MG63 (cell line): ENCODE measurements around the gene PXYLP1. TPM values are rescaled to one million over a fixed set of nuclear protein-coding genes. Genes with fewer than 3 reads are reported as not detected.

Experiments used
- DNase-seq: peaks from one replicate; pipeline ENCODE4 v3.0.0-alpha.2; 2020
- H3K27me3 ChIP-seq: fragments of 250-450 bp; sonication (Bioruptor Pico); 2 replicates; pipeline ENCODE4 v1.5.1; 2020; ENCODE audit warnings: mild to moderate bottlenecking, moderate library complexity
- H3K36me3 ChIP-seq: fragments of 250-450 bp; sonication (Bioruptor Pico); 2 replicates; pipeline ENCODE4 v1.5.1; 2020; ENCODE audit warnings: mild to moderate bottlenecking, moderate library complexity
- H3K4me3 ChIP-seq: fragments of 250-450 bp; sonication (Bioruptor Pico); 2 replicates; pipeline ENCODE4 v1.5.1; 2020; ENCODE audit warnings: mild to moderate bottlenecking, moderate library complexity
- H3K9me3 ChIP-seq: fragments of 250-450 bp; sonication (Bioruptor Pico); 2 replicates; pipeline ENCODE4 v1.5.1; 2020; ENCODE audit warnings: mild to moderate bottlenecking, moderate library complexity
- total RNA-seq: library from RNA; depleted of rRNA; stranded (reverse); fragments of >200 nt; shearing (Covaris generic); gene quantifications from 2 replicates; pipeline ENCODE4 v1.2.3, GENCODE V29; 2014; ENCODE audit warnings: low replicate concordance; rRNA removed

Gene PXYLP1
- total RNA-seq, 1 experiment from 2014 or later: 39.1 TPM

DNA sequence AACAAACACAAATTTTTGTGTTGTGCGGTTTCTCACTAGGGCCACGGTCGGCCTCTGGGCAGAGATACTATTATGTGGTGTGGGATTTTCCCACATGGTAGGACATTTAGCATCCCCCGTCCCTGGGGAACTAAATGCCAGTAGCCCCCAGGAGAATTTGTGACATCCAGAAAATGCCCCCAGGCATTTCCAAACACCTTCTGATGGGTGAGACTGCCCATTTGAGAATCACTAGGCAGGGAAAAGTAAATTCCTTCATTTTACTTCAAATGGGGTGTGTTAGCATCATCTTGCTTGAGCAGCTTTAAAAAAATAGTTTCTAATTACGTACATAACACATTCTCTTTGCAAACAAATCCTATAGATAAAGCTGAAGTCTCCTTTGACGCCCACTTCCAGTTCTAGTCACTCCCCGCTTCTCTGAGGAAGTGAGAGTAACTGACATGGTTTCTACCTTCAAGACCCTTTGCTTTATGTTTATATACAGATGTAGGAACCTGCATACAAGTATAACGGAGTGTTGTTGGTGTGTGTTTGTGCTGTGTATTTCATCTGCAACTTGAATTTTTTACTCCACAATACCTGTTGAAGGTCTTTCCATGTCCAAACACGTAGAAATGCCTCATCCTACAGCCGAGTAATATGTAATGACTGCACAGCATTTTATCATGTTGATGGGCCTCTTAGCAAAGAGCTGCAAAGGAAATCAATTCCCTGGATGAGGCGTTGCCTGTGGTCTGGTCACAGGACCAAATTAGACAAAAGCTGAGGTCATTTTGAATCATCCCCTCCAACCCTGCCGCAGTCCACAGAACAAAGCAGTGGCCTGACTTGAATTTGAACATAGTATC, 105.3 kb downstream of the PXYLP1 start:
- no peak overlapping the region for H3K4me3 ChIP-seq

GRCh38 chr3:141337523-141337854, 105.9 kb downstream of the PXYLP1 start:
- no peaks in the 10 kb centered on the region for H3K36me3 ChIP-seq
- no peak overlapping the region for H3K4me3 ChIP-seq
- DNase-seq: no peak
- H3K9me3 ChIP-seq: no peaks in the 10 kb centered on the region
- no peaks in the 10 kb centered on the region for H3K27me3 ChIP-seq

More for the DNA sequence above, 105.3 kb downstream of the PXYLP1 start:
- H3K9me3 ChIP-seq: no peaks in the 10 kb centered on the region
- no peaks in the 10 kb centered on the region for H3K36me3 ChIP-seq
- peak; percentile 78 for DNase-seq
- no peaks in the 10 kb centered on the region for H3K27me3 ChIP-seq

DNA sequence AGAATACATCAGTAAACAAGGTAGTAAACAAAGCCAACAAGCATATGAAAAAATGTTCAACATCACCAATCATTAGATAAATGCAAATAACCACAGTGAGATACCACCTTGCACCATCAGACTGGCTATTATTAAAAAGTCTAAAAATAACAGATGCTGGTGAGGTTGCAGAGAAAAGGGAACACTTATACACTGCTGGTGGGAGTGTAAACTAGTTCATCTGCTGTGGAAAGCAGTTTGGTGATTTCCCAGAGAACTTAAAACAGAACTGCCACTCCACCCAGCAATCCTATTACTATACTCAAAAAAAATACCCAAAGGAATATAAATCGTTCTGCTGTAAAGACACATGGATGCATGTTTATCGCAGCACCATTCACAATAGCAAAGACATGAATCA, 106.4 kb downstream of the PXYLP1 start:
- DNase-seq: no peak
- Histone ChIP-seq H3K4me3 (no peak overlapping the region), H3K9me3 (no peaks in the 10 kb centered on the region), H3K27me3 (no peaks in the 10 kb centered on the region), H3K36me3 (no peaks in the 10 kb centered on the region)

GRCh38 chr3:141338881-141339280, 107.3 kb downstream of the PXYLP1 start:
- H3K9me3 ChIP-seq: no peaks in the 10 kb centered on the region

DNA sequence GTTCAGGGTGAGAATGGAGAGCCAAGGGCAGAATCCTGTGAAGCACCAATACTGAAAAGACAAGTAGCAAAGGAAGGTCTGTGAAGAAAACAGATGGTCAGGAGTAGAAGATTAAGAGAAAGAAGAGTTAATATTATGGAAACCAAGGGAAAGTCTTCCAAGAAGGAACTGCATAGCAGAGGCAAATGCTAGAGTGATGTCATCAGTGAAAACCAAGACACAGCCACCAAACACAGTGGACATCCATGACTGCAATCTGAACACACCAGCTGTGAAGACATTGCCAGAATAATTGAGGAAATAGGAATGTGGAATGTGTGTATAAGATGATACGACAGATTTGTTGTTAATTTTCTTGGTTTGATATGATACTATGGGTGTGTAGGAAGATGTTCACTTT, 109.9 kb downstream of the PXYLP1 start:
- Histone ChIP-seq H3K36me3 (no peaks in the 10 kb centered on the region), H3K9me3 (no peaks in the 10 kb centered on the region), H3K27me3 (no peaks in the 10 kb centered on the region), H3K4me3 (no peak overlapping the region)
- no peak for DNase-seq

More at GRCh38 chr3:141338881-141339280, 107.3 kb downstream of the PXYLP1 start:
- Histone ChIP-seq H3K36me3 (no peaks in the 10 kb centered on the region), H3K27me3 (no peaks in the 10 kb centered on the region), H3K4me3 (no peak overlapping the region)
- DNase-seq: no peak

DNA sequence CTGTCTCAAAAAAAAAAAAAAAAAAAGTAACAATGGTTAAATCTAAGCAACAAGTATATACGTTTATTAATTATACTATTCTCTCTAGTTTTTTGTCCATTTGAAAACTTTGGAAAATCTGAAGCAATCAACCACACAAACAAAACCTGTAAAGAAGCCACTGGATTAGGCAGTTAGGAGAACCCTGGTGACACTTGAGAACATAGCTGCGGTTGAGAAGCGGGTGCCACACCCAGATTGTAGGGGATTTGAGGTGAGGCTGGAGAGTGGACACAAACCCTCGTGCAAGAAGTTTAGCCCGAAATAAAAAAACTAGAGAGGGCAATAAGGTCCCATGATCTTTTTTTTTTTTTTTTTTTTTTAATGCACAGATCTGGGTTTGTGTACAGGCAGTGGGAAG, 110.8 kb downstream of the PXYLP1 start:
- Histone ChIP-seq H3K36me3 (no peaks in the 10 kb centered on the region), H3K4me3 (no peak overlapping the region), H3K9me3 (no peaks in the 10 kb centered on the region), H3K27me3 (no peaks in the 10 kb centered on the region)
- DNase-seq: no peak

DNA sequence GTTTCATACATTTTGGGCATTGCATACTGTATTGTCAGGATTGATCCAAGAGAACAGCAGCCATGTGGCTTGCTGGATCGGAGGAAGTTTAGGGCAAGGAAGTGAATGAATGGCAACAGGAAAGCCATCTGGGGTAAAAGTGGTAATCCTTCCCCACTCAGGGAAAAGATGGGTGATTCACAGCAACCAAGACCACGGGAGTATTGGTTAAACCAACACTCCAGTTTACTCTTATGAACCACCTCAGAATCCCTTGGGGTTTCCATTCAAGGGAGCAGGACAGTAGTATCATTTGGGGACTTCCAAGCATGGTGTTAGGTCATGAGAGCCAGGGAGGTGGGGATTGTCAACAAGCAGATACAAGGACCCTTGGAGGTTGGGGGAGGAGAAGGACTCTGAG, 111.5 kb downstream of the PXYLP1 start:
- Histone ChIP-seq H3K9me3 (no peaks in the 10 kb centered on the region), H3K36me3 (no peaks in the 10 kb centered on the region), H3K4me3 (no peak overlapping the region), H3K27me3 (no peaks in the 10 kb centered on the region)
- no peak for DNase-seq

GRCh38 chr3:141343865-141344271, 112.2 kb downstream of the PXYLP1 start:
- Histone ChIP-seq H3K4me3 (no peak overlapping the region), H3K9me3 (no peaks in the 10 kb centered on the region)
- DNase-seq: no peak

More at GRCh38 chr3:141343865-141344271, 112.2 kb downstream of the PXYLP1 start:
- H3K27me3 ChIP-seq: no peaks in the 10 kb centered on the region
- no peaks in the 10 kb centered on the region for H3K36me3 ChIP-seq

Other genes starting within 250 kb of the PXYLP1 start
- gene SPSB4, start 180.5 kb upstream of the PXYLP1 start, total RNA-seq: 0.23 and 1.2 TPM in 2 replicates
- gene ZBTB38, start 136.7 kb downstream of the PXYLP1 start, total RNA-seq: 15.8 and 29.9 TPM in 2 replicates